ENCODE results near the gene CHRNA1.

- no peak for TF ChIP-seq CTCF (conservative IDR thresholded peaks at IDR 0.05)
- no peak for TF ChIP-seq EZH2 (IDR thresholded peaks at IDR 0.05; ENCODE audit: low read depth)
Observed at GRCh38 chr2:174719016-174719415, 45.3 kb downstream of the CHRNA1 start.

Data from PC-9 (cell line).